NCI-H2029 treated with DMSO at 0.1 percent for 48 hours (cell line): ENCODE results near the gene SMAD6.
A peak's percentile ranks its signal among the peaks of the same experiment; 100 is the strongest.

Source experiments
- DNase-seq: peaks from one replicate; lab custom pipeline; 2025; lab: John Stamatoyannopoulos, UW

The SMAD6 gene

DNA sequence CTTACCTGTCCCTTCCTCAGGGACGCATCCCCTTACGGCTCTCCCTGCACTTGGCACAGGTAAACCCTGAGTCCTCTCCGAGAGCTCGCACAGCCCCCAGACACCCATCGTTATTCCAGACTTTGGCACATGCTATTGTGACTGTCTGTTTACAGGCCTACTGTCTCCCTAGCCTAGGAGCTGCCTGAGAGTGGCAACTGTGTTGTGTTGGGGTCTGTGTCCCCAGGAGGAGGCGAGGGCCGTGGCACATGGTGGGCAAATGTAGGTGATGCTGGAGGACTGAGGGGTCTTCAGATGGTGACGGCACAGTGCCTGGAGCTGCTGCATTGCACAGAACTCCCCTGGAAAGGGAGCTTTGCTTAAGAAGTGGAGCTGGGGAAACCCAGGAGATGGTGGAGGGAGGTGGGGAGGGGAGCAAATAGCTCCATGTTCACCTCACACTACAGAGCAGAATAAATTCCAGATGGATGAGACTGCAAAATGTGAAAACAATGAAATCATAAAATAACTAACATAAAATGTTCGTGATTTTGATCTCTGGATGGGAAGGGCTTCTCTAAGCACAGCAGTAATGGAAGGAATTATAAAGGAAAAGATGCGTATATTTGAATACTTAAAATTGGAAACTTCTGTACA, 96.5 kb downstream of the SMAD6 start:
- no peak for DNase-seq

DNA sequence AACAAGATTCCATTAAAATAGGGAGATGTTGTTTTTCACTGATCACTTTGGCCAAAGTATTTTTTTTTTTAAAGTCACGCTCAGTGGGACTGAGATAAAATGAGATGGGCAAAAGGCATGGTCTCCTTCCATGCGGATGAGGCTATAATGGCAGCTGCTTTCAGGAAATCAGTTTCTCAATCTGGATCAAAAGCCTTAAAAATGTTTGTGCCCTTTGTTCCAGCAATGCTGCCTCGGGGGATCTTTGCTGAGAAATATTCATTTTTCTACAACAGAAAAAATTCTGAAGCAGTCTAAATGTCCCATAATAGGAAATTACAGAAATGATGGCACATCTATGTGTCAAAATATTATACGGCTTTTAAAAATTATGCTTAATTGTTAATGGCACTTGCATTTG, 97.2 kb downstream of the SMAD6 start:
- DNase-seq: no peak

DNA sequence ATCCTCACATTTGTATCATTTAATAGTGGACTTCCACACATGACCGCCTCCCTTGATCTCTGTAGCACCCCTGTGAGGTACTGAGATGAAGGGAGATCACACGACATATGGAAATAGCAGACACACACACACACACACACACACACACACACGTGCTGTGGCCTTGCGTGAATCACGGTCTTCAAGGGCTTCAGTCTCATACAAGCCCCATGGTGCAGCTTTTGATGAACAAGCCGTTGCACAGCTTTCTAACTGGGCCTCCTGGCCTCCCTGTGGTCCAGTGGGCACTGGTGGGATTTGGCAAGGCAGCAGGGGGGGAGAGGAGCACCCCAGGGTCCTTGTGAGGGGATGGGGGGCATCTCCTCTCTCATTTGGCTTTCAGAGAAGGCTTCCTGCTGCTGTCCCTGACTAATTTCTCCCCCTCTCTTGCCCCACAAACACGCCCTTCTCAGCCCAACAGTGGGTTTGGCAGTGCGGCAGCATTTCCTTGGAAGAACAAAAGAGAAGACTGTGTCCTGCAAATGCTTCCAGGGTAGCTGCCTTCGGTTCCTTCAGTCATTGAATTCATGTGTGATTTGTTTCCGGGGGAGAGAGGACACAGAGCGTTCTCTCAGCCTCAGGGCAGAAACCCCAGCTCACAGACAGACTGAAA, 98.7 kb downstream of the SMAD6 start:
- DNase-seq: no peak

DNA sequence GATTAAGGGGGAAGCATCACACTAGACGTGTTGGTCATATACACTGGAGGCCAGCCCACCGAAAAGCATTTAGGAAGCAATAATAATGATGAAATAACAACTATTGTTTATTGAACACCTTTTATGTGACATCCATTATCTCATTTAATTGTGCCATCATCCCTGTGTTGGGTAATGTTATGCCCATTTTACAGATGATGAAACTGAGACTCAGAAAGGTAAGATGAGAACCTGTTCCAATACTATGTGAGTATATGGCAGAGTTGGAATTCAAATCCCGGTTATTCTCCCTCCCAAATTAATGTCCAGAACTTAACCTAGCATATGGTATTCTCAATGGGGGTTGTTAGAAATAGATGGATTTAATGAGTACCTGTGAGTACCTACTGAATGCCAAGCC, 99.2 kb downstream of the SMAD6 start:
- no peak for DNase-seq

DNA sequence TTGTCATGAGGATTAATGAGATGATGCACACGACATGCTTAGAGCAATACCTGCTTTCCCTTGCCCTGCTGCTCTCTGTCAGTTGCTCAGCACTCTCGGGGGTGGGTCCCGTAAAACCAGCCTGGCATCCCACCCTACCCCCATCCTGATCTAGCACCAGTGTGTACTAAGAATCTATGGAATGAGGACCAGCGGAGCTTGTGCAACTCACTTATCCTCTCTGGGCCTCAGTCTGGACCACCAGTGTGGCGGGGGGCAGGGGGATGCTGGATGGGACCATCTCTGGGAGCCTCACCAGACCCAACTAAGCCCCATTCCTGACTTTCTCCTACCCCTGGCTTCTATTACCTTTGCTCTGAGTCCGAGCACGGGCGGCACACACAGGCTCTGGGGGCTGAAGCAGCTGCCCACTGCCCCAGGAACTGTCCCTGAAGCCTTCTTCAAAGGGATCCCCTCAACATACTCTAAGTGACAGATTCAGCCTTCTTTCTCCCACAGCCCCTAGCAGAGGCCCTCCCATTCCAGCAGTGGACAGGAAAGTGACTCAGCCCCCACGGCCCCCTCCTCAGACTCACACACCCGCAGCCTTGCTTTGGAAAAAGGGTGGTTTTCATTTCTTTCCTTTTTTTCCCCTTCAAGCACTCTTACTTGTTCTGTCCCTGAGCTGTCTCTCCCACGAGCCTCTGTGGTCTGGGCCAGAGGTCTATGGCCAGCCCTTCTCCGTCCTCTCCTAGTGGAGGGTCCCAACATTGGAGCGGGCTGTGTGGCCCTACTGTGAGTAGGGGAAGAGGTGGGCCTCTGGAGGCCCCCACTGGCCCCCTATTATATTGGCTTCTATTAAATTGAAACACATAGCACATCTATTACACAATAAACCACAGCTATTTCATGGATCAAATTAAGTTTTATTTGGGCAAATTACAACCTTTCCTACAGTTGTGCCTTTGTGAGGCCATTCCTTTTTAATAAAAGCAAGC, 100.3 kb downstream of the SMAD6 start:
- DNase-seq: no peak

DNA sequence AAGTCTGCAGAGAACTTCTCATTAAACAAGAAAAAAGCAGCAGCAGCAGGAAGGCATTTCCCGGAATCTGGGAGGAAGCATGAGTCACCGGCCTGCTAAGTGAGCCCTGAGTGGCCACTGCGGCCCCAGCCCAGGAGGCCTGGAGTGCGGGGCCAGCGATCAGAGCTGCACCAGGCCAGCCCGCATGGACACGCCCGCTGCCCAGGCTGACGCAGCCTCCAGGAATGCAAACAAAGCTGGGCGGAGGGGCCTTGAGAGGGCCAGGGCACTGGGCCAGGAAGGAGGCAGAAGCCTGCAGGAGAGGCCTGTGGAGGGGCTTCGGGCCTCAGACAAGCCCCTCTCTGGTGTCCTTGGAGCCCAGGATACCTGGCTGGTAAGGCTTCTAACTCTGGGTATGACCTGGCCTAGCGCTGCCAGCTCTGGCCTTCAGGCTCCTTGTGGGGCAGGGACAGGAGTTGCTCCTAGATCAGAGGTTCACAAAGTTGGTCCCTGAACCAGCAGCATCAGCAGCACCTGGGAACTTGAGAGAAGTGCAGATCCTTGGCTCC, 101.2 kb downstream of the SMAD6 start:
- no peak for DNase-seq

DNA sequence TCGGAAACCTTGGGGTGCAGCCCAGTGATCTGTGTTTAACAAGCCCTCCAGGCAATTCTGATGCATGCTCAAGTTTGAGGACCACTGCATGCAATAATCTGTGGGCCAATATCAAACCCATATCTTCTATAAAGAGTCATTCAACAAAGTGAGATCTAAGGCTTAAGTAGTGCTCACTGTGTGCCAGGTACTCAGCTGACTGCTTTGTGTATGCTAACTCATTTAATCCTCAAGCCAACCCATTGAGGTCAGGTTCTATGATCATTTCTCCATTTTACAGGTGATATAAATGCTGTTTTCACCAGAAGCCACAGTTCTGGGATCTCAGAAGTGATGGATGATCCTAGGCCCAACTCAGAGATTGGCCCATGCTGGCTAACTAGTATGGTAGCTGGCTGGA, 101.7 kb downstream of the SMAD6 start:
- no peak for DNase-seq

DNA sequence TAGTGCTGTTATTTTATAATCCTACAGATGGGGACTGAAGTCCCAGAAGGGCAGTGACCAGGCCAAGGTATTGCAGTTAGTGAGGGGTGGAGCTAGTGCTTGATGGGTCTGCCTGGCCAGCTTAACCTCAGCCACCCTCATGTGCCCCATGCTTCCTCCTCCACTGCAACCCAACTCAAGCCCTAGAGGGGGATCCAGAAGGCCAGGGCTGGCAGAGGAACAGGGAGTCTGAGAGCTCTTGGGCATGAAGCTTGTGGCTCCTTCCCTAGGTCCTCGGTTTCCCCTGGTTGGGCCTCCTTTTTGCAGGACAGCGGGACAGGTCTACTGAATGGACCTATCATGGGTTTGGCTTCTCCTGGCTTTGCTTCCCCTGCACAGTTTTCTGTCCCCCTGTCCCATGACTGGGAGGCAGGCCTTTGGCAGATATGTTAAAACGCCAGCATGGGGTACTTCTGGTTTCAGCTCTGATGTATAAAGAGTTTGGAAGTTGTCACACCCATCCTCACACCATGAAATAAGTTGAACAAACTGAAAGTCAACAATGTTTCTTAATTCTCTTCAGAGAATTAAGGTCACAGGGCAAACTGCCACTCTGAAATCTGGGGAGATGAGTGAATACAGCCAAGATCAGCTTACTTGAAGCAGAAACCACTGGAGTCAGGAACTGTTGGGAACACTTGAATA, 103.3 kb downstream of the SMAD6 start:
- DNase-seq: no peak

DNA sequence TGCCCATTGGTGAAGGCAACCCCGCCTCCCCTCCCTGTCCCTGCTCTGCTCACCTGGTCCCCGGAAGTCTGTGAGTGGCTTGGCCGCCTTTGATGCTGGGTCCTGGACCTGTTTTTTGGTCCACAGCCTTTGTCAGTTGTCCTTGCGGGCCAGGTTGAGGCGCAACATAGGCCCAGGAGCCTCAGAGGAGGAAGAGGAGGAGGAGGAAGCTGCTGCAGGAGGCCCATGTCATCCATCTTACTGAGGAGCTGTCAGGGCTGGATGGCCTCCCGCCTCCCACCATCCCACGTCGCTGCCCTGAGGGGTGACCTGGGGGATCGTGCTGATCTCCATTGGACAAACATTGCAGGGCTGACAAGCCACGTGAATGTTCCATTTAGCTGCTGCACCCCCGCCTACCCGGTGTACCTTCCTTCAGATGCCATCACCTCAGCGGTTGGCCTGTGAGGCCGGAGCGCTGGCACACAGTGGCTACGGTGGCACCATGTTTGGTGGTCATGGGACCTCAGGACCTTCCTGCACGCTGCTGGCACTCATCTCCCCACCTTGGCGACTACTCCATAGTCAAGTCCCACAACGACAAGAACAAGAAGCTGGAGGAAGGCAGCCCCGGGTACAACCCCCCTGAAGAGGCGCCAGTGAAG, 106.3 kb downstream of the SMAD6 start:
- no peak for DNase-seq

DNA sequence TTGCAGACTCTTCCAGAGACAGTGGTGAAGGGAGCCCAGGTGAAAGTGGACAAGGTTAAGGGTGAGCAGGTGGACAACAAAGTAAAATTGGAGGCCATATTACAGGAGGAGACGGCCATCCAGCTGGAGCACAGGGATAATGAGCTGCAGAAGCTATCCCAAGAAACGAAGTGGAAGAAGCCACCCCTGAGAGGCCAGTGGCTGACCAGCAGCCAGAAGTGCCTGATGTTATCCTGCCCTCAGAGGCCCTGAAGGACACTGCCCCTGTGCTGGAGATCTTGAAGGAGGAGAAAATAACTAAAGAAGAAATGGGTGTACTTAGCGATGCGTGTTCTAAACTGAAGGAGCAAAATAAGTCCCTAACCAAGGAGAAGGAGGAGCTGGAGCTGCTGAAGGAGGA, 107.6 kb downstream of the SMAD6 start:
- no peak for DNase-seq

DNA sequence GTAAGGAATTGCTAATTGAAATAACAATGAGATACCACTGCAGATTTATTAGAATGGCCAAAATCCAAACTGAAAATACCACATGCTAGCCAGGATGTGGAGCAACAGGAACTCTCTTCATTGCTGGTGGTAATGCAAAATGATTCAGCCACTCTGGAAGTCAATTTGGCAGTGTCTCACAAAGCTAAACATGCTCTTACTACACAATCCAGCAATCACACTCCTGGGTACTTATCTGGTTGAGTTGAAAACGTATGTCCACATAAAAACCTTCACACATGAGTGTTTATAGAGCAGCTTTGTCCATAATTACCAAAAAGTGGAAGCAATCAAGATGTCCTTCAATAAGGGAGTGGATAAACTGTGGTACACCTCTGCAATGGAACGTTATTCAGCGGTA, 113.3 kb downstream of the SMAD6 start:
- DNase-seq: peak; percentile 70

DNA sequence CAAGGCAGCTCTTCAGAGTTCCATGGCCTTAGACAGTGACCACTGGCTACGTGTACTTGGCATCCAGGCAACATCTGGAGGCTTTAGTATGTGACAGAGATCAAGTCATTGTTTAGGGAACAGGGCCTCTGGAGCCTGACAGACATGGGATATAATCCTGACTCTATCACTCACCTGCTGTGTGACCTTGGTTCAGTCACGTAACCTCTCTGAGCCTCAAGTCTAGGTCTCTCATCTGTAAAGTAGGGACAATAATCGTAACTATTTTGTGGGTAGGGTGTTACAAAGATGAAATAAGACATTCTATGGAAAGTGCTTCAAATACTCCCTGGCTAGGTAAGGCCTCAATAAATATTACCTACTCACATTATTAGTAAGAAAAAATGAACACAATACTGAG, 114.2 kb downstream of the SMAD6 start:
- DNase-seq: no peak

DNA sequence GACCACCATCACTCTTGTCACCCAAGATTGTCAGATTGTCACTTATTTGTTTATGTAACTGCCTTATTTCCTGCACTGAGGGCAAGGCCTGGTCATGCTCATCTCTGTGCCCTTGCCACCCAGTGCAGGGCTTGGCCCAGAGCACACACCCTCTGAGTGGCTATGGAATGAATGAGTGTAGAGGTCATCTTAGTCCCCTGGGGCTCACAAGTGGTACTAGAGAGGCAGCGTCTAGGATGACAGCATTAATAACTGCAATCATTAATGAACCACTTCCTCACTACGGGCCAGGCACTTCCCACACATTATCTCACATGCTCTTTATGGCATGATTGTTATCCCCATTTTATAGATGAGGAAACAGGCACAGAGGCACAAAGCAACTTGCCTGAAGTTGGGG, 117.0 kb downstream of the SMAD6 start:
- no peak for DNase-seq

DNA sequence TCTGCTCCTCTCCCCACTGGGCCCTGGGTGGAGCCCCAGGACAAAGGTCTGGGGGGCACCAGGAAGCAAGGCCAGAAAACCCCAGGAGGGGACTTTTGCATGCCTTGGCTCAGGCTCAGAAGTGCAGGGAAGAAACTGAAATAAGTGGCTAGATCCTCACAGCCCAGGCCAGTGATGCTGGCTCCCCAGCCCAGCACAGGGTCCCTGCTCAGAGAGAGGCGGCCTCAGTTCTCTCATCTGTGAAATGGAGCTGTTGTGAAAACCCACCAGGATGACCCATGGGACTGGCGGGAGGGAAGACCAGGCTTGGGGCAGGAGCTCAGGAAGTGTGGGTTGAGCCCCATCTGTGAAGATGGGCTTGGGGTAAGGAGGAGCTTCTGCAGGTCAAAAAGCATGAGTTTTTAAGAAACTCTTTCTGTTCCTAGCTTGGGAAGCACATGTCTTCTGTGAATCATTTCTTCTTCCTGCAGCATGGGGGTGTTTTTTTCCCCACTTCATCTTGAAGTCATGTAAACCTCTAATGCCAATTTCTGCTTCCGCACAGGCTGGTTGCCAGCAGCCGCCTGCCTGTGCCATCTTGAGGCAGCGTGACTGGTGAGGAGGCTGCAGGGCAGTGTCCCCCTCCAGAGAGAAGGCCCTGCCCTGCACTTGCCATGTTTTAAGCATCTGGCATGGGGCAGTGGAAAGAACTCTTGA, 118.6 kb downstream of the SMAD6 start:
- no peak for DNase-seq

DNA sequence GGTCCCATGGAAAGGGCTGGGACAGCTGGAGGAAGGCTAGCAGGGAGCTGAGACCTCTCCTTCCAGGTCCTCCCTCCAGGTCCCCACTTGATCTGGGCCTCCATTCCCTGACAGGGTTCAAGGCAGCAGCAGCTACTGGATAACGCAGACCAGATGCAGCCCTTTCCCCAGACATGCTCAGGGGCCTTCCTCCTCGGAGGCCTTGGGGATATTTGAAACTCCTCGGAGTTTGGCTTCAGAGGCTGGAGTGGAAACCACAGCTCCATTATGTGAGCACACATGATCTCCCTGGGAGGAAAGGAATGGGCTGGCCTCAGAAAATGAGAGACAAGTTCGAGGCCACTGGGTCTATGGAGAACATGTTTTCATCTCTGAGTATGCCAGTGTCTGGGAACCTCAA, 119.3 kb downstream of the SMAD6 start:
- DNase-seq: no peak

DNA sequence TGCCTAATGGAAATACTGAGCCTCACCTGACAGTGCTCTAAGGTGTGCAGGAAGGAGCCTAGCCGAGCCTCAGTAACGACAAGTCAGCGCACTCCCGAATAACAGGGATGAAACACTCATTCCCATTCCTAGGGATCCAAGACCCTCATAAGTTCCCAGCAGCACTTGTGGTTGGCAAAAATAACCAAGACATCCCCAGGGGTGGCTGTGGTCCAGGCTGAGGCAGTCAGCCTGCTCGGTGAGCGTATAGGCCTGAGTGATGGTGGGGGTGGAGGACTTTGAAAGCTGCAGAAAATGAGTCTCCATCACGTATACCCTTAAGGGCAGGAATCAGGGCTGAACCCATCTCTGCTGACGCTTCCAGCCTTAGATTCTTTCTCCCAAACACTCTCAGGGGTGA, 120.1 kb downstream of the SMAD6 start:
- no peak for DNase-seq

DNA sequence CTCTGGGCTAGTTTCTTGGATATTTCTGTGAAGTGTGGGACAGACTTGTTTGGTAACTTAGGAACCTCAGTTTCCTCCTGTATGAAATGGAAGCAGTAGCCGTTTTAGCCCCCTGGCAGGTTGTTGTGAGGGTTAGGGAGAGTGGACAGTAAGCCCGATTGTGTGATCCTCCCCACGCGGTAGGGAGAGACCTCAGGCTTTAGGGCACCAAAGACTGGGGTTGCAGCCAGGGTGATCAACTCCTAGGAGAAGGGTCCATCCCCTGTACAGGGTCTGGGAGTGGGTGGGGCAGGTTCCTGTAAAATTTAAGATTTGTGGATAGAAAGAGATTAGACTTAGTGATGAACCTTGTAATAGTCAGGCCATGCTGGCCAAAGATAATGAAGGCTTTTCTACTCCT, 120.5 kb downstream of the SMAD6 start:
- DNase-seq: no peak

DNA sequence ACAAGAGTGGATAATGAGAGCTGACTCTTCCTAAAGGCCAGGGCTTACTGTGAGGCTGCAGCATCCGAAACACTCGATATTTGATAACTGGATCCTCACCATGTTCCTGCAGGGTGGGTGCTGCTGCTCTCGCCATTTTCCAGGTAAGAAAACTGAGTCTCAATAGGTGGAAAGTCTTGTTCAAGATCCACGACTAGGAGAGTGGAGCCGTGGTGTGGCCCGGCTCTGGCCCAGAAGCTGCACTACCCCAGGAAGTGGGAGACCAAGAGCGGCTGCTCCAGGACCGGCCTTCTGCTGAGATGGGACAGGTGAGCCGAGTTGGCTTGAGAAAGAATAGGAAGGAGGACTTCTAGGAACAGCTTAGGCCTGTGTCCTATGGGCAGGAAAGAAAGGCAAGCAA, 121.6 kb downstream of the SMAD6 start:
- DNase-seq: no peak

DNA sequence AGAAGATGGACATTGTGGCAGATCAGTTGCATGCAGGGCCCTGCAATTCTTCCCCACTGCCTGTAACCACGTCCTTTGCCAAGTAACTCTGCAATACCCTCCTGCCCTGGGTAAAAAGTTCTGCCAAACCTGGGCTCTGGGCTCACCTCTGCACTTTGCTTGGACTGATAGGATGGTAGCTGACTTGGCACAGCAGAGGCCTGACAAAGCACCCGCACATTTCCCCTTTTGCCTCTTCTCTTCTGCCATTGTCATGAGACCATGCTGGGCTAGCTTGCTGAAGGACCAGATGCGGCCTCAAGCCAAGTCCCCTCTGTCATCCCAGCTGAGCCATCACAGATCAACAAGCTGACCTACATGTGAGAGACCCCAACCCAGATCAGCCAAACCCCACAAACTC, 122.4 kb downstream of the SMAD6 start:
- no peak for DNase-seq

DNA sequence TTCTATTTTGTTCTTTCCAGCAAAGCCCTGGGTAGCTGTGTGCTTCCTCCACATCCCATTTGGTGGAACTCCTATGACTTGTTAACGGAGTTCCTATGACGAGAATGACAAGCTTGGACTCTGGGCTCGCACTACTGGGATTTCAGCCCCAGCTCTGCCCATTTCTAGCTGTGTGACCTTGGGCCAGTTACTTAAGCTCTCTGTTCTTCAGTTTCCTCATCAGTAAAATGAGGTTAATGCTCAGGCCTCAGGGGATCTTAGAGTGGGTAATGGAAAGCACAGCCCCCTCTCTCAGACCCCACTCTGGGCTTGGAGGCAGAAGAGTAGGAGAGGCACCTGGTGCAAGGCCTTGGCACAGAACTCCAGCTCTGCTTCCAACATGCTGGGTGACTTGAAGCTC, 123.1 kb downstream of the SMAD6 start:
- no peak for DNase-seq

DNA sequence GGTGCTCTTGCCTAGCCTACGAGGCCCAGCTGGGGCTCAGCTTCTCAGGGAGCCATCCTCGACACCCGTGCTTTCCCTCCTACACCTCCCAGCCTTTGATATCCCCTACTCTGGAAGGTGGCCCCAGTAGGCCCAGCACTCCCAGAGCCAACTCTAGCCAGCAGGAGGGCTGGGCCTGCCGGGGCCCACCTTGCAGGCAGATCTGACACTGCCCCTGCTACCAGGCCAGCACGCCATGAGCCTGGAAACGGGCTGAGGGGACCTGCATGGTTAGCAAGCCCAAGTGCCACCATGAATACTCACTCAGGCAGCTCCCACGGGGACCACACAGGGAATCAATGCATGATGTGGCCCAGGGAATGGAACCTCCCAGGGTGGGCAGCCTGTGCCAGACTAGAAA, 123.7 kb downstream of the SMAD6 start:
- no peak for DNase-seq
